KMS-11 (cell line): Measurements from ENCODE around the gene PAQR4.

ENCODE experiments used
- H2AFZ ChIP-seq: fragments of 200-600 bp; sonication (generic); 2 replicates; pipeline ENCODE4 v1.6.1; 2016; ENCODE audit warnings: antibody characterized with exemption, mixed run types, low read depth
- H3K27ac ChIP-seq: fragments of 200-600 bp; sonication (generic); 2 replicates; pipeline ENCODE4 v1.6.1; 2016; ENCODE audit warnings: mild to moderate bottlenecking, mixed run types
- H3K27me3 ChIP-seq: fragments of 200-600 bp; sonication (generic); 2 replicates; pipeline ENCODE4 v1.6.1; 2017; ENCODE audit warnings: mild to moderate bottlenecking, low read depth, mixed run types, moderate library complexity; ENCODE audit not compliant: insufficient read depth
- H3K36me3 ChIP-seq: fragments of 200-600 bp; sonication (generic); 2 replicates; pipeline ENCODE4 v1.6.1; 2017; ENCODE audit warnings: mild to moderate bottlenecking, mixed run types; ENCODE audit not compliant: insufficient read depth
- H3K4me1 ChIP-seq: fragments of 200-600 bp; sonication (generic); 2 replicates; pipeline ENCODE4 v1.6.1; 2016; ENCODE audit warnings: mild to moderate bottlenecking, low read depth, mixed run types; ENCODE audit not compliant: poor library complexity, severe bottlenecking
- H3K4me2 ChIP-seq: fragments of 200-600 bp; sonication (generic); 2 replicates; pipeline ENCODE4 v1.7.0; 2016; ENCODE audit warnings: mild to moderate bottlenecking, mixed run types
- H3K4me3 ChIP-seq: fragments of 200-600 bp; sonication (generic); IDR thresholded peaks from 2 replicates; pipeline ENCODE4 v1.6.1; 2017; ENCODE audit warnings: low read depth, low read length, mixed read lengths; ENCODE audit not compliant: insufficient read depth
- H3K79me2 ChIP-seq: fragments of 200-600 bp; sonication (generic); 2 replicates; pipeline ENCODE4 v1.6.1; 2016; ENCODE audit warnings: low read depth, mixed run types; ENCODE audit not compliant: insufficient read depth
- H3K9ac ChIP-seq: fragments of 200-600 bp; sonication (generic); 2 replicates; pipeline ENCODE4 v1.6.1; 2016; ENCODE audit warnings: mild to moderate bottlenecking, mixed run types
- H4K20me1 ChIP-seq: fragments of 200-600 bp; sonication (generic); 2 replicates; pipeline ENCODE4 v1.6.1; 2016; ENCODE audit warnings: mild to moderate bottlenecking, mixed run types; ENCODE audit not compliant: insufficient read depth
- TF ChIP-seq, protein P1 (sequence below): fragments of 200-600 bp; sonication (generic); conservative IDR thresholded peaks from 2 replicates; pipeline ENCODE4 v1.6.1; 2017; ENCODE audit warnings: low read depth, mild to moderate bottlenecking, antibody characterized with exemption, low read length, moderate library complexity, mixed read lengths

The PAQR4 gene

DNA sequence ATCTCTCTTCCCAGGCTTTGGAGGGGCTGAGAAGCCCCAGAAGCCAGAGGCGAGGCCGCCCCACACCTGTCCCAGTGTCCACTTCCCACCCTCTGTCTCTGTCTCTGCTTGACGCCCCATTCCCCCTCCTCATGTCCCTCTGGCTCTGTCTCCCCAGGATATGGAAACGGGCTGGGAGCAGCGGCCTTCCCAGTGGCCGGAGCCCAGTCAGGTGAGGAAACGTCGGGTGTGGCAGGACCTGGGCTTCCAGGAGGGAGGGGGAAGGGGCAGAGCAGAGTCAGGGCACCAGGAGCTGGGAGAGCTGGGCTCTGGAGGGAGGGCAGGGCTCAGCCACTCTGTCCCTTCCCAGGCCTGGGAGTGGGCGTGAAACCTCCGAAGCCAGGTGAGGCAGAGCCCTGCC lies 21.7 kb downstream of the PAQR4 start:
- H2AFZ ChIP-seq = no peak overlapping the region
- H3K4me1 ChIP-seq = no peaks in the 10 kb centered on the region
- H3K4me3 ChIP-seq = no peak overlapping the region
- H3K79me2 ChIP-seq = no peaks in the 10 kb centered on the region
- no peaks in the 10 kb centered on the region for H4K20me1 ChIP-seq
- TF ChIP-seq, protein P1, sequence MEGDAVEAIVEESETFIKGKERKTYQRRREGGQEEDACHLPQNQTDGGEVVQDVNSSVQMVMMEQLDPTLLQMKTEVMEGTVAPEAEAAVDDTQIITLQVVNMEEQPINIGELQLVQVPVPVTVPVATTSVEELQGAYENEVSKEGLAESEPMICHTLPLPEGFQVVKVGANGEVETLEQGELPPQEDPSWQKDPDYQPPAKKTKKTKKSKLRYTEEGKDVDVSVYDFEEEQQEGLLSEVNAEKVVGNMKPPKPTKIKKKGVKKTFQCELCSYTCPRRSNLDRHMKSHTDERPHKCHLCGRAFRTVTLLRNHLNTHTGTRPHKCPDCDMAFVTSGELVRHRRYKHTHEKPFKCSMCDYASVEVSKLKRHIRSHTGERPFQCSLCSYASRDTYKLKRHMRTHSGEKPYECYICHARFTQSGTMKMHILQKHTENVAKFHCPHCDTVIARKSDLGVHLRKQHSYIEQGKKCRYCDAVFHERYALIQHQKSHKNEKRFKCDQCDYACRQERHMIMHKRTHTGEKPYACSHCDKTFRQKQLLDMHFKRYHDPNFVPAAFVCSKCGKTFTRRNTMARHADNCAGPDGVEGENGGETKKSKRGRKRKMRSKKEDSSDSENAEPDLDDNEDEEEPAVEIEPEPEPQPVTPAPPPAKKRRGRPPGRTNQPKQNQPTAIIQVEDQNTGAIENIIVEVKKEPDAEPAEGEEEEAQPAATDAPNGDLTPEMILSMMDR = no peak
- H3K36me3 ChIP-seq = no peaks in the 10 kb centered on the region
- no peak overlapping the region for H3K27ac ChIP-seq
- no peak overlapping the region for H3K4me2 ChIP-seq
- H3K27me3 ChIP-seq = peaks cover 100% of the 10 kb centered on the region
- no peak overlapping the region for H3K9ac ChIP-seq

DNA sequence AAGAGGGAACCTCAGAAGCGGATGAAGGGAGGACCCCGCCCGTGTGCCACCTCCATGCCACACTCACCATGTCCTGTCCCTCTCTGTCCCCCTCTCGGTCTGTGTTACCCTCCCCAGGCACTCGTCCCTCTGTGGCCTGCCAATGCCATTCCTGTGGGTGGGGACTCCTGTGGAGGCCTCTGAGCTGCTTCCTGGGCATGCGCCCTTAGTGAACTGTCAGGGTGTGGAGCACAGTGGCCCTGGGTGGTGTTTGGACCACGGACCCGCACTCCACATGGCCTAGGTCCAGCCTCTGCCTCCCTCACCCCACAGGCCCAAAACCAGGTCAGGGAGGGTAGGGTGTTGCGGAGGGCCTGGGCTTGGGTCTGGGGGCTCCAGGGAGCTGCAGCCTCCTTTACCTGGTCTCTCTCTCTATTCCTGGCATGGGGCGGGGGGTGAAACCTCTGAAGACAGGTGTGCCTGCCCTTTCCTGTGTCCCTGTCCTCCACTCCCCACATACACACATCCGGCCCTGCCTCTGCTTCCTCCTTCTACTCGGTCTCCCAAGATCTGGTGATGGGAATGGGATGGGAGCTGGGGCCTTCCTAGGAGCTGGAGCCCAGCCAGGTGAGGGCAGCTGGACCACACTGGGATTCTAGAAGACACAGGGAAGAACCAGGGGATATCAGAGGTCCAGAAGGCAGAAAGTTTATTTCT lies 22.6 kb downstream of the PAQR4 start:
- Histone ChIP-seq H3K27ac (no peak overlapping the region), H3K36me3 (no peaks in the 10 kb centered on the region), H4K20me1 (no peaks in the 10 kb centered on the region), H3K27me3 (peaks cover 100% of the 10 kb centered on the region), H2AFZ (no peak overlapping the region), H3K4me2 (no peak overlapping the region), H3K4me1 (no peaks in the 10 kb centered on the region), H3K9ac (no peak overlapping the region), H3K79me2 (no peaks in the 10 kb centered on the region), H3K4me3 (no peak overlapping the region)
- TF ChIP-seq, protein P1 = no peak

DNA sequence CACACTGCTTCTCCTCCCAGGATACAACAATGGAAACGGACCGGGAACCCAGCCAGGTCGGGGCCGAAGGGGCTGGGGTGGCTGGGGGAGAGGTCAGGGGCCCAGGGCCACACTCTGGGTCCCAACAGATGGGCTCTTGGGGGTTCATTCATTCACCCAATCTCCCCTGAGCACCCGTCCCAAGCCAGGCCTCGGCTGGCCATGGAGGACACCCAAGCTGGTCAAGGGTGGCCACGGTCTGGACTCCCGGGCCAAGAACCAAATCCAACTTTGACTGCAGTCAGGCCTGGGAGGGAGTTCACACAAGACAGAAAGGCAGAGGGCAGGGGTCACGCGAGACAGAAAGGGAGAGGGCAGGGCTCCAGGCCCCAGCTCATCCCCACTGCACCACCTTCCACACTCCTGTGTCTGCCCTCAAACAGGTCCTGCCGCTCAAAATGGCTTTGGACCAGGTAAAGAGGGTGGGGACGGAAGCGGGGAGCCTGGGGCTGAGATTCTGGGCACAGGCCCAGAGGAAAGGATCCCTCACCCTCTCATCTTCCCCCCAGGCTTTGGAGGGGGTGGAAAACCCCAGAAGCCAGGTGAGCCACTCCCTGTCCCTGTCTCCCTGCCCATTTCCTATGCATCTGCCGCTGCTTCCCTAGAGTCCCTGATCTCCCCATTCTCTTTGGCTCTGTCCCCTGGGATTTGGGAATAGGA lies 23.4 kb downstream of the PAQR4 start:
- Histone ChIP-seq H3K9ac (no peak overlapping the region), H2AFZ (no peak overlapping the region), H3K79me2 (no peaks in the 10 kb centered on the region), H3K36me3 (no peaks in the 10 kb centered on the region), H3K27ac (no peak overlapping the region), H3K4me1 (no peaks in the 10 kb centered on the region), H3K4me2 (no peak overlapping the region), H3K4me3 (no peak overlapping the region), H4K20me1 (no peaks in the 10 kb centered on the region), H3K27me3 (peaks cover 100% of the 10 kb centered on the region)
- TF ChIP-seq, protein P1 = no peak

DNA sequence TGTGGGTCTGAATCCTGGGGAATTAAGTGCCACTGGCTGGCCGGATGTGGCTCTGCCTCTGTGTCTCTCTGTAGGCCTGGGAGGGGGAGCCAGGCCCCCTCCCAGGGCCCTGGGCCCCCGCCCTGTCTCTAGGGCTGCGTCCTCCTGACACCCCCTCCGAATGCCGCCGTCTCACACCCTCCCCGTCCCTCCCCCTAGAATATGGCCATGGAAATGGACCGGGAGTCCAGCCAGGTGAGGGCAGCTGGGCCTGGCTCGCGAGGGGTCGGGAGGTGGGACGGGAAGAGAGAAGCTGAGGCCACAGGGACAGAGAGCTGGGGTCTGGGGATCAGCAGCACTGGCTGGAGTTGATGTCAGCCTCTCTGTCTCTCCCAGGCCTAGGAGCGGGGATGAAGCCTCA lies 27.1 kb downstream of the PAQR4 start:
- TF ChIP-seq, protein P1 = no peak
- Histone ChIP-seq H3K9ac (no peak overlapping the region), H3K27me3 (peaks cover 100% of the 10 kb centered on the region), H3K79me2 (no peaks in the 10 kb centered on the region), H3K4me2 (no peak overlapping the region), H4K20me1 (no peaks in the 10 kb centered on the region), H3K4me1 (no peaks in the 10 kb centered on the region), H2AFZ (no peak overlapping the region), H3K4me3 (no peak overlapping the region), H3K36me3 (no peaks in the 10 kb centered on the region), H3K27ac (no peak overlapping the region)
